Measurements from ENCODE around the gene BAAT. TPM values are rescaled to one million over a fixed set of nuclear protein-coding genes. Genes with fewer than 3 reads are reported as not detected.

BAAT gene
- total RNA-seq, 1 experiment from 2014 or later, result 0.17 TPM

DNA sequence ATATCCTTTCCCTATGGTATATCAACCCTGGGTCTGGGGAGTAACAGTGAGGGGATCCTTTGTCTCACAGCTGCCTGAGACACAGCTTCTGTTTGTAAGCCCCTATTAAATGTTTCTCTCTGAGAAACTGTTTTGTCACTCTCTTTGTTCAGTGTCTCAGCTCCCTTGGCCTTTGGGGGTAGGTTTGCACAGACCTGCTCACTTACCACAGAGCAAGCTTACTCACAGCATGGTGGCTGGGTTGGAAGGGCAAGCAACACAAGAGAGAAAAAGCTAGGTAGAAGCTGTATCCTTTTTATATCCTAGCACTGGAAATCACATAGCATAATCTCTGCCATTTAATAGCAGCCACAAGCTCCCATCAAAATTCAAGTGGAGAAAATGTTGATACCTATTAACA, 4.5 kb downstream of the BAAT start:
- H3K4me3 Mint-ChIP-seq, result no peak overlapping the region
- H3K27me3 Mint-ChIP-seq (ENCODE audit: low read depth), result no peaks in the 10 kb centered on the region
- peaks cover 34% of the 10 kb centered on the region for H3K4me1 Mint-ChIP-seq
- TF ChIP-seq ATF6 (CRISPR knock-in tag; IDR thresholded peaks at IDR 0.05) (no peak), CBFB (CRISPR knock-in tag; IDR thresholded peaks at IDR 0.05; ENCODE audit: low read depth) (no peak), E2F1 (CRISPR knock-in tag; IDR thresholded peaks at IDR 0.05) (no peak), MXD4 (CRISPR knock-in tag; IDR thresholded peaks at IDR 0.05; ENCODE audit: borderline replicate concordance) (no peak), FOXJ3 (CRISPR knock-in tag; IDR thresholded peaks at IDR 0.05; ENCODE audit: borderline replicate concordance) (no peak), TP53 (CRISPR knock-in tag; IDR thresholded peaks at IDR 0.05) (no peak), AFF4 (CRISPR knock-in tag; IDR thresholded peaks at IDR 0.05; ENCODE audit: borderline replicate concordance) (no peak), ERG (CRISPR knock-in tag; IDR thresholded peaks at IDR 0.05) (no peak), ZNF532 (CRISPR knock-in tag; IDR thresholded peaks at IDR 0.05; ENCODE audit: borderline replicate concordance) (no peak), OVOL2 (CRISPR knock-in tag; IDR thresholded peaks at IDR 0.05; ENCODE audit: borderline replicate concordance) (no peak), GTF2I (CRISPR knock-in tag; conservative IDR thresholded peaks at IDR 0.05) (no peak), ZNF219 (CRISPR knock-in tag; IDR thresholded peaks at IDR 0.05; ENCODE audit: borderline replicate concordance) (no peak), ZNF138 (CRISPR knock-in tag; conservative IDR thresholded peaks at IDR 0.05) (no peak), RORB (CRISPR knock-in tag; IDR thresholded peaks at IDR 0.05) (no peak), ATF2 (CRISPR knock-in tag; IDR thresholded peaks at IDR 0.05; ENCODE audit: borderline replicate concordance, low read depth) (no peak)
- TF ChIP-seq, protein P1, sequence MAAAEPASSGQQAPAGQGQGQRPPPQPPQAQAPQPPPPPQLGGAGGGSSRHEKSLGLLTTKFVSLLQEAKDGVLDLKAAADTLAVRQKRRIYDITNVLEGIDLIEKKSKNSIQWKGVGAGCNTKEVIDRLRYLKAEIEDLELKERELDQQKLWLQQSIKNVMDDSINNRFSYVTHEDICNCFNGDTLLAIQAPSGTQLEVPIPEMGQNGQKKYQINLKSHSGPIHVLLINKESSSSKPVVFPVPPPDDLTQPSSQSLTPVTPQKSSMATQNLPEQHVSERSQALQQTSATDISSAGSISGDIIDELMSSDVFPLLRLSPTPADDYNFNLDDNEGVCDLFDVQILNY (CRISPR knock-in tag; IDR thresholded peaks at IDR 0.05), result no peak
- TF ChIP-seq, protein P2, sequence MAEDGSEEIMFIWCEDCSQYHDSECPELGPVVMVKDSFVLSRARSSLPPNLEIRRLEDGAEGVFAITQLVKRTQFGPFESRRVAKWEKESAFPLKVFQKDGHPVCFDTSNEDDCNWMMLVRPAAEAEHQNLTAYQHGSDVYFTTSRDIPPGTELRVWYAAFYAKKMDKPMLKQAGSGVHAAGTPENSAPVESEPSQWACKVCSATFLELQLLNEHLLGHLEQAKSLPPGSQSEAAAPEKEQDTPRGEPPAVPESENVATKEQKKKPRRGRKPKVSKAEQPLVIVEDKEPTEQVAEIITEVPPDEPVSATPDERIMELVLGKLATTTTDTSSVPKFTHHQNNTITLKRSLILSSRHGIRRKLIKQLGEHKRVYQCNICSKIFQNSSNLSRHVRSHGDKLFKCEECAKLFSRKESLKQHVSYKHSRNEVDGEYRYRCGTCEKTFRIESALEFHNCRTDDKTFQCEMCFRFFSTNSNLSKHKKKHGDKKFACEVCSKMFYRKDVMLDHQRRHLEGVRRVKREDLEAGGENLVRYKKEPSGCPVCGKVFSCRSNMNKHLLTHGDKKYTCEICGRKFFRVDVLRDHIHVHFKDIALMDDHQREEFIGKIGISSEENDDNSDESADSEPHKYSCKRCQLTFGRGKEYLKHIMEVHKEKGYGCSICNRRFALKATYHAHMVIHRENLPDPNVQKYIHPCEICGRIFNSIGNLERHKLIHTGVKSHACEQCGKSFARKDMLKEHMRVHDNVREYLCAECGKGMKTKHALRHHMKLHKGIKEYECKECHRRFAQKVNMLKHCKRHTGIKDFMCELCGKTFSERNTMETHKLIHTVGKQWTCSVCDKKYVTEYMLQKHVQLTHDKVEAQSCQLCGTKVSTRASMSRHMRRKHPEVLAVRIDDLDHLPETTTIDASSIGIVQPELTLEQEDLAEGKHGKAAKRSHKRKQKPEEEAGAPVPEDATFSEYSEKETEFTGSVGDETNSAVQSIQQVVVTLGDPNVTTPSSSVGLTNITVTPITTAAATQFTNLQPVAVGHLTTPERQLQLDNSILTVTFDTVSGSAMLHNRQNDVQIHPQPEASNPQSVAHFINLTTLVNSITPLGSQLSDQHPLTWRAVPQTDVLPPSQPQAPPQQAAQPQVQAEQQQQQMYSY (CRISPR knock-in tag; IDR thresholded peaks at IDR 0.05), result no peak
- no peak overlapping the region for H3K27ac Mint-ChIP-seq
- peaks cover 26% of the 10 kb centered on the region for H3K36me3 Mint-ChIP-seq
- ChIA-PET CTCF (interaction anchor here (0.7 to 1.5 kb wide), 3 partner anchors 9 to 78 kb away, joined by 3 read pairs; no protein-coding TSS in a partner anchor), POLR2A (no interaction called here)
- H3K9me3 Mint-ChIP-seq, result peaks cover 32% of the 10 kb centered on the region
- no peak for ATAC-seq
- DNase-seq (ENCODE audit: low spot score), result no peak

All from WTC11 (cell line).